ENCODE results near the gene FXYD6. TPM values are rescaled to one million over a fixed set of nuclear protein-coding genes. Genes with fewer than 3 reads are reported as not detected.

FXYD6 gene
- total RNA-seq, 1 experiment from 2014 or later: not detected

GRCh38 chr11:117888139-117888566 is 11.7 kb upstream of the FXYD6 start:
- Histone ChIP-seq H2AFZ (ENCODE audit: low read length) (no peak overlapping the region), H3K79me2 (ENCODE audit: low read length) (no peaks in the 10 kb centered on the region), H3K9me3 (ENCODE audit: low read length) (no peaks in the 10 kb centered on the region), H3K4me3 (ENCODE audit: low read length) (no peak overlapping the region), H3K9me2 (replicated peaks; ENCODE audit: low read length) (no peaks in the 10 kb centered on the region), H3K9ac (ENCODE audit: low read length) (no peak overlapping the region), H3K4me2 (ENCODE audit: low read length) (no peak overlapping the region), H3F3A (ENCODE audit: low read length, unreplicated experiment) (no peaks in the 10 kb centered on the region), H3K4me1 (ENCODE audit: insufficient read depth, low read length) (no peaks in the 10 kb centered on the region), H3K27ac (ENCODE audit: low read length) (no peak overlapping the region), H3K27me3 (ENCODE audit: low read length) (peaks cover 86% of the 10 kb centered on the region), H3K36me3 (ENCODE audit: low read depth, low read length) (no peaks in the 10 kb centered on the region), H4K20me1 (ENCODE audit: low read length) (no peaks in the 10 kb centered on the region)
- no TSS peak for BruUV-seq (replicated peaks)
- DNase-seq (no peak), ATAC-seq (no peak)
- TF ChIP-seq EZH2phosphoT487 (IDR thresholded peaks at IDR 0.05; ENCODE audit: borderline replicate concordance, low read length) (no peak), EZH2 (IDR thresholded peaks at IDR 0.05; ENCODE audit: low read length, unreplicated experiment) (no peak), CTCF (conservative IDR thresholded peaks at IDR 0.05; ENCODE audit: low read depth, low read length) (no peak)
- intact Hi-C loops (cut with micrococcal nuclease): no loop called here
- ChIA-PET CTCF (no interaction called here), POLR2A (ENCODE audit: unreplicated experiment) (no interaction called here)

GRCh38 chr11:117887431-117888138 is 11.1 kb upstream of the FXYD6 start:
- intact Hi-C loops (cut with micrococcal nuclease): no loop called here
- Histone ChIP-seq H3K79me2 (ENCODE audit: low read length) (no peaks in the 10 kb centered on the region), H3K9me2 (replicated peaks; ENCODE audit: low read length) (no peaks in the 10 kb centered on the region), H3K9me3 (ENCODE audit: low read length) (no peaks in the 10 kb centered on the region), H3K9ac (ENCODE audit: low read length) (no peak overlapping the region), H3K4me2 (ENCODE audit: low read length) (no peak overlapping the region), H4K20me1 (ENCODE audit: low read length) (no peaks in the 10 kb centered on the region), H2AFZ (ENCODE audit: low read length) (no peak overlapping the region), H3K4me1 (ENCODE audit: insufficient read depth, low read length) (no peaks in the 10 kb centered on the region), H3K36me3 (ENCODE audit: low read depth, low read length) (no peaks in the 10 kb centered on the region), H3F3A (ENCODE audit: low read length, unreplicated experiment) (no peaks in the 10 kb centered on the region), H3K27me3 (ENCODE audit: low read length) (peaks cover 86% of the 10 kb centered on the region), H3K27ac (ENCODE audit: low read length) (no peak overlapping the region), H3K4me3 (ENCODE audit: low read length) (no peak overlapping the region)
- ChIA-PET CTCF (no interaction called here), POLR2A (ENCODE audit: unreplicated experiment) (no interaction called here)
- ATAC-seq (no peak), DNase-seq (no peak)
- TF ChIP-seq EZH2 (IDR thresholded peaks at IDR 0.05; ENCODE audit: low read length, unreplicated experiment) (no peak), CTCF (conservative IDR thresholded peaks at IDR 0.05; ENCODE audit: low read depth, low read length) (no peak), EZH2phosphoT487 (IDR thresholded peaks at IDR 0.05; ENCODE audit: borderline replicate concordance, low read length) (no peak)
- no TSS peak for BruUV-seq (replicated peaks)

GRCh38 chr11:117885777-117886176 is 9.3 kb upstream of the FXYD6 start:
- ChIA-PET POLR2A (ENCODE audit: unreplicated experiment) (no interaction called here), CTCF (no interaction called here)
- H3K9me3 ChIP-seq (ENCODE audit: low read length): no peaks in the 10 kb centered on the region
- H3K4me3 ChIP-seq (ENCODE audit: low read length): no peak overlapping the region
- no peak overlapping the region for H3K9ac ChIP-seq (ENCODE audit: low read length)
- no peaks in the 10 kb centered on the region for H4K20me1 ChIP-seq (ENCODE audit: low read length)
- H3K27me3 ChIP-seq (ENCODE audit: low read length): peaks cover 97% of the 10 kb centered on the region
- no peak for TF ChIP-seq EZH2 (IDR thresholded peaks at IDR 0.05; ENCODE audit: low read length, unreplicated experiment)
- no peak for TF ChIP-seq EZH2phosphoT487 (IDR thresholded peaks at IDR 0.05; ENCODE audit: borderline replicate concordance, low read length)
- TF ChIP-seq CTCF (conservative IDR thresholded peaks at IDR 0.05; ENCODE audit: low read depth, low read length): no peak
- no peaks in the 10 kb centered on the region for H3K9me2 ChIP-seq (replicated peaks; ENCODE audit: low read length)
- DNase-seq (no peak), ATAC-seq (no peak)
- no peaks in the 10 kb centered on the region for H3K79me2 ChIP-seq (ENCODE audit: low read length)
- no peak overlapping the region for H2AFZ ChIP-seq (ENCODE audit: low read length)
- no peak overlapping the region for H3K4me2 ChIP-seq (ENCODE audit: low read length)
- intact Hi-C loops (cut with micrococcal nuclease): no loop called here
- H3K36me3 ChIP-seq (ENCODE audit: low read depth, low read length): no peaks in the 10 kb centered on the region
- no peak overlapping the region for H3K27ac ChIP-seq (ENCODE audit: low read length)
- BruUV-seq (replicated peaks): no TSS peak
- H3F3A ChIP-seq (ENCODE audit: low read length, unreplicated experiment): no peaks in the 10 kb centered on the region
- H3K4me1 ChIP-seq (ENCODE audit: insufficient read depth, low read length): no peaks in the 10 kb centered on the region
